Breast epithelium (tissue), 3 donors: ENCODE data around the gene ELMOD1.

Source experiments
- POLR2A ChIP-seq: fragments of 450-650 bp; IDR thresholded peaks from one replicate; pipeline ENCODE4 v1.6.1; 2016; ENCODE audit warnings: antibody characterized with exemption, mild to moderate bottlenecking, moderate library complexity
- POLR2AphosphoS5 ChIP-seq, 3 donors: sonication (generic); formaldehyde crosslinking; IDR thresholded peaks; one replicate each; pipeline ENCODE4 v1.6.1; 2017; ENCODE audit warnings: antibody characterized with exemption in 3 of 3
- TF ChIP-seq, protein P1 (sequence below), 3 donors: fragments of 450-650 bp; IDR thresholded peaks; one replicate each; pipeline ENCODE4 v1.5.1; 2016 to 2017; ENCODE audit warnings: antibody characterized with exemption in 3 of 3, mild to moderate bottlenecking in 3 of 3, moderate library complexity in 3 of 3

- TF ChIP-seq POLR2A = no peak
- no peak for TF ChIP-seq POLR2AphosphoS5 (IDR thresholded peaks at IDR 0.05)
- TF ChIP-seq, protein P1, sequence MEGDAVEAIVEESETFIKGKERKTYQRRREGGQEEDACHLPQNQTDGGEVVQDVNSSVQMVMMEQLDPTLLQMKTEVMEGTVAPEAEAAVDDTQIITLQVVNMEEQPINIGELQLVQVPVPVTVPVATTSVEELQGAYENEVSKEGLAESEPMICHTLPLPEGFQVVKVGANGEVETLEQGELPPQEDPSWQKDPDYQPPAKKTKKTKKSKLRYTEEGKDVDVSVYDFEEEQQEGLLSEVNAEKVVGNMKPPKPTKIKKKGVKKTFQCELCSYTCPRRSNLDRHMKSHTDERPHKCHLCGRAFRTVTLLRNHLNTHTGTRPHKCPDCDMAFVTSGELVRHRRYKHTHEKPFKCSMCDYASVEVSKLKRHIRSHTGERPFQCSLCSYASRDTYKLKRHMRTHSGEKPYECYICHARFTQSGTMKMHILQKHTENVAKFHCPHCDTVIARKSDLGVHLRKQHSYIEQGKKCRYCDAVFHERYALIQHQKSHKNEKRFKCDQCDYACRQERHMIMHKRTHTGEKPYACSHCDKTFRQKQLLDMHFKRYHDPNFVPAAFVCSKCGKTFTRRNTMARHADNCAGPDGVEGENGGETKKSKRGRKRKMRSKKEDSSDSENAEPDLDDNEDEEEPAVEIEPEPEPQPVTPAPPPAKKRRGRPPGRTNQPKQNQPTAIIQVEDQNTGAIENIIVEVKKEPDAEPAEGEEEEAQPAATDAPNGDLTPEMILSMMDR (IDR thresholded peaks at IDR 0.05) = no peak
Observed at GRCh38 chr11:107573438-107573837, 17.5 kb upstream of the ELMOD1 start.
